SJSA1 (cell line): ENCODE data around the gene NTM. TPM values are rescaled to one million over a fixed set of nuclear protein-coding genes. Genes with fewer than 3 reads are reported as not detected.
A peak's percentile ranks its signal among the peaks of the same experiment; 100 is the strongest.

ENCODE experiments used
- DNase-seq, 2 experiments: peaks; one replicate each; pipeline ENCODE4 v3.0.0-alpha.2; 2015 to 2020; ENCODE audit warnings: low spot score in 2 of 2, low read depth in 1 of 2
- H3K27ac ChIP-seq: fragments of 250-450 bp; sonication (Bioruptor Pico); 2 replicates; pipeline ENCODE4 v1.5.1; 2020; ENCODE audit warnings: mild to moderate bottlenecking, moderate library complexity
- H3K27me3 ChIP-seq: fragments of 250-450 bp; sonication (Bioruptor Pico); replicated peaks from 2 replicates; pipeline ENCODE4 v1.5.1; 2020; ENCODE audit warnings: mild to moderate bottlenecking, moderate library complexity
- H3K36me3 ChIP-seq: fragments of 250-450 bp; sonication (Bioruptor Pico); 2 replicates; pipeline ENCODE4 v1.5.1; 2020; ENCODE audit warnings: mild to moderate bottlenecking
- H3K4me1 ChIP-seq: fragments of 250-450 bp; sonication (Bioruptor Pico); replicated peaks from 2 replicates; pipeline ENCODE4 v1.6.1; 2021; ENCODE audit warnings: mild to moderate bottlenecking
- H3K4me3 ChIP-seq: fragments of 250-450 bp; sonication (Bioruptor Pico); 2 replicates; pipeline ENCODE4 v1.5.1; 2020; ENCODE audit warnings: mild to moderate bottlenecking
- H3K9me3 ChIP-seq: fragments of 250-450 bp; sonication (Bioruptor Pico); replicated peaks from 2 replicates; pipeline ENCODE4 v1.5.1; 2020; ENCODE audit warnings: mild to moderate bottlenecking
- total RNA-seq: library from RNA; depleted of rRNA; stranded (reverse); fragments of >200 nt; shearing (Covaris generic); gene quantifications from 2 replicates; pipeline ENCODE4 v1.2.3, GENCODE V29; 2014

NTM gene
- total RNA-seq, 1 experiment from 2014 or later: 0.34 TPM

- Histone ChIP-seq H3K9me3 (no peaks in the 10 kb centered on the region), H3K36me3 (no peaks in the 10 kb centered on the region), H3K27ac (no peak overlapping the region), H3K27me3 (no peaks in the 10 kb centered on the region), H3K4me1 (peaks cover 10% of the 10 kb centered on the region), H3K4me3 (no peak overlapping the region)
- DNase-seq: no peak
Observed at GRCh38 chr11:132122735-132123134, 752.3 kb downstream of the NTM start.

DNA sequence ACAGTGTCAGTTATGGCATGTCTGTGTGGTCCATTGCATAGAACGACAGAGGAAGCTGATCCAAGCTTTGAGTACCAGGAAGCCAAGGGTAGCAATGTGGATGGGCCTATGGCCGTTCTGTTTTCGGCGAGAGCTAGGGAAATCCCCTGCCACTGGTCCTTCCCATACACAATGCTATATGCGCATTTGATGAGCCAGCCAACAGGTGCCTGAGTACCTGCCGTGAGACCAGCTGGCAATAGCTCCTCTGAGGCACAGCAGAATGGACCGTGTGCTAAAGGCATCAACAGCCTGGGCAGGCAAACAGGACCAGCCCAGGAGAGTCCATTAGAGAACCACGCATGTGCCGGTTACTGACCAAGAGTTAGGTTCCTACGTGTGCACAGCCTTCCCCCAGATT is 753.0 kb downstream of the NTM start:
- no peaks in the 10 kb centered on the region for H3K36me3 ChIP-seq
- H3K4me1 ChIP-seq: peaks cover 10% of the 10 kb centered on the region
- no peak for DNase-seq
- no peaks in the 10 kb centered on the region for H3K9me3 ChIP-seq
- no peaks in the 10 kb centered on the region for H3K27me3 ChIP-seq
- H3K27ac ChIP-seq: no peak overlapping the region
- H3K4me3 ChIP-seq: no peak overlapping the region

DNA sequence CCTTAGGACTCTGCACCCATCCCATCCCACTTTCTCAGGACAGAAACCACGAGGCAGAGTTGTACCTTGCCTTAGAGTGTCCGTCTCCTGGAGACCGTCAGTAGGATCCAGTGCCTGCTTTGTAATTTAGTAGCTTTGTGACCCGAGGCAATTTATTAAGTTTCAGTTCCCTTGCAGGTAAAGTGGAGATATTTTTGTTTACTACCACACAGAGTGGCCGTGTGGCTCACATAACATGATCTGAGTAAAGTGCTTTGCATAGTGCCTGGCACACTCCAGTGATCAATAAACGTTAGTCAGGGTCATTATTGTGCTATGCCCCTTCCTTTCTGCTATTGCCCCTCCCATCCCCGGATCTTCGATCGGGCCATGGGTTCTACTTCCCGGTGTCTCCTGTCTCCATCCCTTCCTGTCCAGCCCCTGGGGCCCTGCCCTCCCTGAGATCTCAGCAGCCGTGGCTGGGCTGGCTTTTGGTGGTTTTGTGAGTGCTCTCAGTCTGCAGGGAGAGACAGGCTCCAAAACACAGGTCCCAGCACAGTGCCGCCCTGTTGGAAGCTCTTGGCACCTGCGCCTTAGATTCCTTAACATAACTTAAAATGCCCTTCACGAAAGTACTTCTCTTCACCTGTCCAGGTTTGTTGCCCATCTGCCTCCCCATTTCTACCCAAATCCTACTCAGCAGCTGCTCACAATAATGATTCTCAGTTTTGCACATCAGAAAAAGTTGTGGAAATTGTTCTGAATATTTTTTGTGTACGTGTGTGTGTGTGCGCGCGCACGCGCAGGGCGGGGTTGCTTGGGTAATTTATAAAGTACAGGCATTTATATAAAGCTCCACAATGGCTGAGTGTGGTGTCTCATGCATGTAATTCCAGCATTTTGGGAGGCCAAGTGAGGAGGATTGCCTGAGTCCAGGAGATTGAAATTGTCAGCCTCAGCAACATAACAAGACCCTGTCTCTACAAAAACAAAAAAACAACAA is 753.7 kb downstream of the NTM start:
- no peak overlapping the region for H3K27ac ChIP-seq
- H3K27me3 ChIP-seq: no peaks in the 10 kb centered on the region
- no peaks in the 10 kb centered on the region for H3K9me3 ChIP-seq
- DNase-seq: no peak
- no peak overlapping the region for H3K4me3 ChIP-seq
- H3K4me1 ChIP-seq: peaks cover 10% of the 10 kb centered on the region
- H3K36me3 ChIP-seq: no peaks in the 10 kb centered on the region

GRCh38 chr11:132125988-132126871 is 755.8 kb downstream of the NTM start:
- Histone ChIP-seq H3K27ac (no peak overlapping the region), H3K36me3 (no peaks in the 10 kb centered on the region), H3K4me1 (peaks cover 10% of the 10 kb centered on the region), H3K27me3 (no peaks in the 10 kb centered on the region), H3K9me3 (no peaks in the 10 kb centered on the region), H3K4me3 (peak overlapping the region; percentile 17)
- DNase-seq: peak in 1 of 2 experiments; percentile 49

DNA sequence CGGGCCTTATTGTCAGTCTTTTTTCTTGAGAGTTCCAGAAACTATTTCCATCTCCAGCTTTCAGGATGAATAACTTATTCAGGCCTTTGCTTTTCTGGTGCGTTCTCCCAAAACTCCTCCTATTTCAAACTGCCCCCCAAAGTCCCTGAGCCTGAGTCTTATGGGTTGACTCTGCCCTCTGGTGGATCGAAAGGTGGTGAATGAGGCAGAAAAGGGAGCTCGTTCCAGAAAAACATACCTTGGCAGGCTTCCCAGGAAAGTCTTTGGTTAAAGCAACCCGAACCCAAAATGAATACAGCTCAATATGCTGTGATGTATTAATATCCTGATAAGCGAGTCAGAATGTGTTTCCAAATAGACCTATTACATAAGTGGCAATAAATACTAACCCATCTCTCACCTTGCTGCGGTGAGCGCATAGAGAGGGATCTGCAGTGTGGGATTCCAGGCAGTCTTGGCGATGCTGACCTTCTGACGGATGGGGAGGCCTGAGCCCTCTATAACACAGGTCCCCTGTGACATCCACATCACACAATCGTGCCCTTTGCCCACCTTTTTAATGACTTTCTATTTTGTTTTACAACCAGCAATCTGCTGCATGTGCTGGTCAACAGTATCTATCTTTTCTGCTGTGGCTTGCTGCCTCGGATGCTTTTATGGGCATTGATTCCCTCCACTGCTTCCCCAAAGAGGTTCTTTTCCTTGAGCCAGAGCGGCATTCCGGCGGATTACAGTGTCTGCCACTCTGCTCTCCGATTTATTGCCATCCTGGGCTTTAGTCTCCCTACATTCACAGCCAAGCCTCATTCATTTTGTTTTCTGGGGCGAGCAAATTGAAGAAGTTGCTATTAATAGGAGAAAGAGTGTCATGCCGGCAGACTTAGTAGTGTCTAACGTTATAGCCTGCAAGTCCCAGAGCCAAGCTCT is 756.8 kb downstream of the NTM start:
- Histone ChIP-seq H3K9me3 (no peaks in the 10 kb centered on the region), H3K36me3 (no peaks in the 10 kb centered on the region), H3K4me3 (no peak overlapping the region; the same call in 1 of the 2 replicates)

GRCh38 chr11:132127900-132128288 is 757.5 kb downstream of the NTM start:
- Histone ChIP-seq H3K36me3 (no peaks in the 10 kb centered on the region), H3K4me3 (no peak overlapping the region), H3K4me1 (peaks cover 10% of the 10 kb centered on the region), H3K9me3 (no peaks in the 10 kb centered on the region), H3K27me3 (no peaks in the 10 kb centered on the region), H3K27ac (no peak overlapping the region)
- no peak for DNase-seq

More for the DNA sequence above, 756.8 kb downstream of the NTM start:
- no peak overlapping the region for H3K27ac ChIP-seq
- DNase-seq: peak; percentile 41 to 46
- H3K27me3 ChIP-seq: no peaks in the 10 kb centered on the region
- H3K4me1 ChIP-seq: peaks cover 10% of the 10 kb centered on the region

- Histone ChIP-seq H3K9me3 (no peaks in the 10 kb centered on the region), H3K36me3 (no peaks in the 10 kb centered on the region), H3K4me3 (no peak overlapping the region), H3K27ac (no peak overlapping the region), H3K4me1 (peaks cover 6% of the 10 kb centered on the region), H3K27me3 (no peaks in the 10 kb centered on the region)
- no peak for DNase-seq
Observed at GRCh38 chr11:132131047-132131446, 760.6 kb downstream of the NTM start.

- Histone ChIP-seq H3K27ac (no peak overlapping the region), H3K4me3 (no peak overlapping the region), H3K27me3 (no peaks in the 10 kb centered on the region), H3K9me3 (no peaks in the 10 kb centered on the region), H3K4me1 (no peaks in the 10 kb centered on the region; the same call in 1 of the 2 replicates), H3K36me3 (no peaks in the 10 kb centered on the region)
- no peak for DNase-seq
Observed at GRCh38 chr11:132131961-132132360, 761.5 kb downstream of the NTM start.

DNA sequence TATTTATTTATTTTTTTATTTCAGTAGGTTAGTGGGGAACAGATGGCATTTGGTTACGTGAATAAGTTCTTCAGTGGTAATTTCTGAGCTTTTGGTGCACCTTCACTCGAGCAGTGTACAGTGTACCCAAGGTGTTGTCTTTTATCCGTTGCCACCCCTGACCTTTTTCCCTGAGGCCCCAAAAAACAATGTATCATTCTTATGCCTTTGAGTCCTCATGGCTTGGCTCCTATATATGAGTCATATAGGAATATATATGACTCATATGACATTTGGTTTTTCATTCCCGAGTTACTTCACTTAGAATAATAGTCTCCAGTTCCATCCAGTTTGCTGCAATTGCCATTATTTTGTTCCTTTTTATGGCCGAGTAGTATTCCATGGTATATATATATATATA is 763.9 kb downstream of the NTM start:
- Histone ChIP-seq H3K4me1 (no peaks in the 10 kb centered on the region), H3K4me3 (no peak overlapping the region), H3K9me3 (no peaks in the 10 kb centered on the region), H3K27ac (no peak overlapping the region), H3K36me3 (no peaks in the 10 kb centered on the region), H3K27me3 (no peaks in the 10 kb centered on the region)
- DNase-seq: no peak

- no peaks in the 10 kb centered on the region for H3K27me3 ChIP-seq
- H3K4me3 ChIP-seq: no peak overlapping the region
- H3K27ac ChIP-seq: no peak overlapping the region
- H3K4me1 ChIP-seq: no peaks in the 10 kb centered on the region
- DNase-seq: no peak
- no peaks in the 10 kb centered on the region for H3K9me3 ChIP-seq
- no peaks in the 10 kb centered on the region for H3K36me3 ChIP-seq
Observed at GRCh38 chr11:132137289-132137980, 767.0 kb downstream of the NTM start.

- Histone ChIP-seq H3K4me3 (no peak overlapping the region), H3K9me3 (no peaks in the 10 kb centered on the region), H3K4me1 (no peaks in the 10 kb centered on the region), H3K36me3 (no peaks in the 10 kb centered on the region), H3K27ac (no peak overlapping the region), H3K27me3 (no peaks in the 10 kb centered on the region)
- DNase-seq: no peak
Observed at GRCh38 chr11:132137981-132138313, 767.5 kb downstream of the NTM start.

DNA sequence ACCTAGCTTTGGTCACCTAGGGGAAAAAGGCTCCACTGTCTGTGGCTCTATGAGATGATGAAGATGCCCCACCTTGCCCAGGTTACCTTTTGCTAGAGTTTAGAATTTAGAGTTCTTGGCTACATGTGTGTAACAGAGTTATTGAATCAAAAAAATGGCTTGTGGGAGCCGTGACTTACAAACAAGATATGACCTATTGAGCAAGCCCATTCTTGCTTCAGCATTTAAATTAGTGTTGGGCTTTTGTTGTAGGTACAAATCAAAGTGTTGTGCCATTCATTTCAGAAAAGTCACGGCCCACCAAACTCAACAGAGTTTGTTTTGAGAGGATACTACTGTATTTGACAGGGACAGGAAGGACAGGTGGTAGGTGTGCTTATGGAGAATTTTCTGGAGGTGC is 768.8 kb downstream of the NTM start:
- no peak overlapping the region for H3K27ac ChIP-seq
- H3K27me3 ChIP-seq: no peaks in the 10 kb centered on the region
- no peaks in the 10 kb centered on the region for H3K4me1 ChIP-seq
- DNase-seq: no peak
- H3K9me3 ChIP-seq: no peaks in the 10 kb centered on the region
- no peak overlapping the region for H3K4me3 ChIP-seq
- H3K36me3 ChIP-seq: no peaks in the 10 kb centered on the region

- Histone ChIP-seq H3K9me3 (no peaks in the 10 kb centered on the region), H3K4me3 (no peak overlapping the region), H3K27me3 (no peaks in the 10 kb centered on the region), H3K36me3 (no peaks in the 10 kb centered on the region), H3K4me1 (no peaks in the 10 kb centered on the region), H3K27ac (no peak overlapping the region)
- DNase-seq: no peak
Observed at GRCh38 chr11:132140056-132140455, 769.6 kb downstream of the NTM start.
